Inferior parietal cortex (tissue), 1 donor: ENCODE measurements around the gene KCNQ1OT1.

Experiments
- DNase-seq: peaks from one replicate; pipeline ENCODE4 v3.0.0-alpha.2; 2016; ENCODE audit errors: extremely low spot score

KCNQ1OT1 gene

DNA sequence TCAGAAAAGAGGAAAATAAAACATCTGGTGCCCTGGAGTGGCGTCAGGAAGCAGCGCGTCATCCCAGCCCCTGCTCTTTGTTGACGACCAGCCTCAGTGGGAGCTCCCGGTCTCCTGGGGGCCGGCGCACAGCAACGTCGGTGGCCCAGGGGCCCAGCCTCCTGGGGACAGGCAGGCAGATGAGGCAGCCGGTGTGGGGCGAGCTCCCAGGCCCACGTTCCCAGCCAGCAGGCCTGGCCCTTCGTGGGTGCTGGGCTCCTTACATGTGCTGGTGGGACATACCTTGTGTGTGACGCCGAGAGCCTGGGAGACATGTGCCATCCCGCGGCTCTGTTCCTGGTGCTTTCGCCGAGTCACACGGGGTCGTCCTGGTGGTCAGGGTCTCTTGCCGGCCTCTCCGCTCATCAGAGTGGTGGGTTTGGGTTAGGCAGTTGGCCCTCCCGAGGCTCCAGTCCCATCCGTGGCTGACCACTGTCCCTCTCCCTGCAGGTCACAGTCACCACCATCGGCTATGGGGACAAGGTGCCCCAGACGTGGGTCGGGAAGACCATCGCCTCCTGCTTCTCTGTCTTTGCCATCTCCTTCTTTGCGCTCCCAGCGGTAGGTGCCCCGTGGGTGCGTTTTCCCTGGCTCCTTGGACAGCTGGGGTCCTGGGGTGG lies 116.7 kb downstream of the KCNQ1OT1 start:
- no peak for DNase-seq

DNA sequence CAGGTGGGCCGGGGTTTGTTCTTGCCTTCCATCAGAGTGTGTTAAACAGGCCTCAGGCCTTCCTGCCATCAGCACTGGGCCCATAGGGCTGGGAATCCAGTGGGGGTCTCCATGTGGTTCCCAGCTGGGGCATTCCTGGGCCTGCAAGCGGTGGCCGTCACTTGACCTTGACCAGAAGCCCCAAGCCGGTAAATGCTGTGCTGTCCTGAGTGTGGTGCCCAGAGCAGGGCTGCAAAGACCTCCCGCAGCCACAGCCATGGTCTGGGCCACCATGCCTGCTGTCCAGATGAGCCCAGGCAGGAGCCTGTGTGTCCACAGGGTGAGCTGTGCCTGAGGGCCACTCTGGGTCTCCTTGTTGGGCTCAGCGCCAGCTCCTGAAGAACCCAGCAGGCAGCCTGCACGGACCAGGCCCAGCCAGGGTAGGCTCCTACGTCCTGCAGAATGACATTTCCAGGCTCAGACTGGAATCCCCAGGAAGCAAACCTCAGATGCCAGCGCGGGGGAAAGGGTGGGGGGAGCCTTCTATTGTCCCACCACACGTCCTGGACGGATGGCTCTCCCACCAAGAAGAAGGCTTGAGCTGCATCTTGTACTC lies 117.3 kb downstream of the KCNQ1OT1 start:
- DNase-seq, result no peak

DNA sequence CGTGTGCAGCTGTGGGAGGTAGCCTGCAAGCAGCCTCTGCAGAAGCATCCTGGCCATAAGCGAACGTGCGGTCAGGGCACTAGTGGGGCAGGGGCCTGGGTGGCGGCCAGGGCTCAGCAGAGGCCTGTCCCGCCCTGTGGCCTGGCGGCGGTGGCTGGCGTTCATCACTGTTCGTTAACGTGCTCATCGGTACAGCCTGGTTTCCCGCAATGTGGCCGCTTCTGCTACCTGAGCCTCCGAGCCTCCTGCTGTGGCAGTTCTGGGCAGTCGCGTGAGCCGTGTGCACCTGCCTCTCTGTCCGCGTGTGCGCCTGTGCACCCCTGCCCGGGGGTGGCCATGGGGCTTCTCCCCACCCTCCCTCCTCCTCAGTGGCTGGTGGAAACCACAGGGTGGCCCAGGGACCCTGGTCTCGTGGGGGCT lies 117.9 kb downstream of the KCNQ1OT1 start:
- no peak for DNase-seq

DNA sequence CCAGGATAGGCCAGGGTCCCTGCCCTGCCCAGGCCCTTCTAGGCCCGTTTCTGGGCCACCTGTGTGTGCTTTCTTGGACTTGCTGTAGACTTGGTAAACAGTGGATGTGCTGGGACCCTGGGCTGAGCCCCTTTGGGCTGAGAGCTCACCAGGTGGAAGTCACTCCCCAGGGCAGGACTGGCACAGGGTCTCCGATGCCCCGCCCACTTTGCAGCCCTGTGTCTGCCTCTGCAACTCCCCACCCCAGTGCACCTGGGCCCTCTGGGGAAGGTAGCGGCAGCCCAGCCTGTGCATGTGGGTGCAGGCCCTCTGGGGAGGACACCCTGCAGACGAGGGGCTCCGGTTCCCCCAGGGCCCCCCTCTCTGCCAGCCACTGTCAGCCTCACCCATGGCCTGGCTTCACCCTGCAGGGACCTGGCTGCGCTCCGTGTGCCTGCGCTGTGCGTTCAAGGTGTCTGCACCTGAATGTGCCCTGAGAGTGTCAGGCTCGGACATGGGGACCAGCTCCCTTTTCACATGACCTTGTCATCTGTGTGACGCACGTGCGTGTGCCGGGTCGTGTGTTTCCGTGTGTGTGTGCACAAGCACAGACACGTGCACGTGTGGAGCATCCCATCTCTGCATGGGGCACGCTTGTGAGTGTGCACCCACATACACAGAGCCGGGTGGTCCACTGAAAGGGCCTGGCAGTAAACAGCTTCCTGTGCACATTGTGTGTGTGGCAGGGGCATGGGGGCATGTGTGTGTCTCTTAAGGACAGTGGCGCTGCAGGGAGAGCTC lies 118.5 kb downstream of the KCNQ1OT1 start:
- DNase-seq, result no peak

DNA sequence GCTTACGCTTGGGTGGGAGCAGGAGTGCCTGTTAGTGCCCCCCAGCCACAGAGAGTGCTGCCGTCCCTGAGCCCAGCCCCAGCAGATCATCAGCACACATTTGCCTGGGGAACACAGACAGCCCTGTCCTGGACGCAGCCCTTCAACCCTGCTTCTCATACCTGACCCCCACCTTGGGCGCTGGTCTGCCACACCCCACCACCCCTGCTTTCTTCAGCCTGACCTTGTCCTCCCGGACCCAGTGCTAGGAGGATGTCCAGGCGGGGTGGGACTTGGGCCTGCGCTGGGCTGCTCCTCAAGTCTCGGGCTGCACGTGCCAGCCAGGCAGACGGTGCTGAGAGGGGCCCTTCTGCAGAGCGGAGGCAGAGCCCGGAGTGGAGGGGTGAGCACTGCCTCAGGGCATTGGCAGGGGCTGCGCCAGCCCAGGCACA lies 119.2 kb downstream of the KCNQ1OT1 start:
- no peak for DNase-seq

DNA sequence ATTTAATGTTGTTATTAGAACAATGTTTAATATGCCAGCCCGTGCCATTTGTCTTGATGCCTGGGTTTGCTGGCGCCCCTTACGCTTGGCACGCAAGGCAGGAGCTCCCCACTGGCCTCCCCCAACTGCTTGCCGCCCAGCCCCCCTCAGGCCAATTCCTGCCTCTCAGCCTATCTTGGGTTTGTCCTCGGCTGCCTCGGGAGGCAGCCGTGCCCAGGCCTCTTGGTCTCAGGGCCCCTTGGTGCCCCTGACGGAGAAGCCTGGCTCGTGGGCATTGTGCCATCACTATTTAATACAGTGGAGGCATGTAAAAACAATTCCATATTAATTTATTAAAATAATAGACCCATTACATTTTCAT lies 119.8 kb downstream of the KCNQ1OT1 start:
- no peak for DNase-seq

DNA sequence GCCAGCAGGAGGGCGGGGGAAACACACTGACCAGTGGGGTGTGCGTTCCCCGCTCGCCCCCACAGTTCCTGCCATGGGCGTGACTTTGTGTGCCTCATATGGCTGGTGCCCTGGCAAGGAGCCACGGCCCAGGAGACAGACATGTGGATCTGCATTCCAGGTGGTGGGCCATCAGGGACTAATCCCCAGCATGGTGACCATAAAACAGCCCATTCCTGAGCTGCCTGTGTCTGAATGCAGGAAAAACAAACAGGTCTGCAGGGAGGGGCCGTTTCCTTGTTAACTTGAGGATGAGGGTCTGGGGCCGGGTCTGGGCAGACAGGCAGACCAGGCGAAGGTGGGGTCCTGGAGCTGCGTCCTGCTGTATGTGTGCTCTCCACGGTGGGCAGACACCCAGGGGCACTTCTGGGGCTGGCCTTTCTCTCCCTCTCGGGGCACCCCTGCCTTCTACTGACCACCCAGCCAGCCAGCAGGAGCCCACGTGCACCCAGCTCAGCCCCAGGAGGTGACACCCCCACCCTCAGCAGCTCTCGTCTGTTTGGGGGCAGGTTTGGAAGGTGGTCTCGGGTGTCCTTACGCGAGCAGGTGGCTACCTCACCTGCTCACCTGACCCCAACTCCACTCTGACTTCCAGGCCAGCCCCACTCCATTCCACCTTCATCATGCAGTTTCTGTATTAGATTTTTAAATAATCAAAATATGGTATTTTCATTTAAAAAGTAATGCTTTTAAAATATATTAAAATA lies 120.3 kb downstream of the KCNQ1OT1 start:
- DNase-seq, result no peak

DNA sequence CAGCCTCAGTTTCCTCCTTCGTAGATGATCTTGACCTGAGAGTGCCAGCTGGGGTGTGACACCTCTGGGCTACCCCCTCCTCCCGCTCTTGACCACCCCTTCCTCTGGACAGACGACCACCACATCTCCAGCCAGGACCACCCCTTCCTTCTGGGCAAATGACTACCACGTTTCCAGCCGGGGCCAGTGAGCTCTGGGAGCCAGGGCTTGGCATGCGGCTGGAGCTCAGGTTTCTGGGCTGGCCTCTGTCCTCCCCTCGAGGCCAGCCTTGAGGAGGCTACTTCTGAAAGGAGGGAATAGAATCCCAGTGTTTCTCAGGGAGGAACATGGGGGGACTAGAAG lies 120.9 kb downstream of the KCNQ1OT1 start:
- DNase-seq, result no peak

DNA sequence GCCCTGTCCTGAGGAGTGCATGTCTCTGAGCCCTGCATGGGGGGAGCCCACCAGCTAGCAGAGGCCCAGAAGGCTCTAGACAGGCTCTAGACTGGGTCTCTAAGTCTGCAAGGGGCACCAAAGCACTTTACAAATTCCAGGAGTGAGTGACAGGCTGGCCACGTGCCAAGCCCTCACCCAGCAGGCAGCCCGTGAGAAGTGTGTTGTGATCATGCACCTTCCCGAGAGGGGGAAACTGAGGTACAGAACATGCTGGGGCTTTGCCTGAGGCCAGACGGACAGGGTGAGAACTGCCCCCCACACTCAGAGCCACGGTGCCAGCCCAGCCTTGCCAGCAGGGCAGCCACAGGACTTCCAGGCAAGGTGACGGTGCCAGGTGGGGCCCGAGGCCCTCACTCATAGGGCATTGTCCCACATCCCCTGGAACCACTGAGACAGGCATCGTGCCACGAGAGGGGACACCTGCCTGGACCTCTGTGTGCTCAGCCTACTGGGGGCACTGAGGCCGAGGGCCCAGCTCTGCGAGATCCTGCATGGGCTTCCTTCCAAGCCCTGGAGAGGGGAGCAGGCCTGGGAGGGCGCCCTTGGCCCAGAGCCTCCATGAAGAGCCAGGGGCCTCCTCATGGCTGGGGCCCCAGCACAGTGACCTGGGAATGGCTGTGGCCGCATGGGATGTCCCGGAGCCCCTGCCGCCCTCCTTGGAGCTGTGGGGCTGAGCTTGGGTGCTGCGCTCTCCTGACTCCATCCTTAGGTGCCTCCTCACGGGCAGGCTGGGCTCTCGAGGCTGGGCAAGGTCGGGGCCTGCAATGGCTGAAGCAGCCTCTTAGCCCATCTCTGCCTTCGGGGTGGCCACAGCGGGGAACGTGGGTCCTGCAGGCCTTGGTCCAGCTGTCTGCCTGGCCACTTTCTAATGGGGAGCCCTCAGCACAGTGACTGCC lies 121.5 kb downstream of the KCNQ1OT1 start:
- DNase-seq, result no peak

DNA sequence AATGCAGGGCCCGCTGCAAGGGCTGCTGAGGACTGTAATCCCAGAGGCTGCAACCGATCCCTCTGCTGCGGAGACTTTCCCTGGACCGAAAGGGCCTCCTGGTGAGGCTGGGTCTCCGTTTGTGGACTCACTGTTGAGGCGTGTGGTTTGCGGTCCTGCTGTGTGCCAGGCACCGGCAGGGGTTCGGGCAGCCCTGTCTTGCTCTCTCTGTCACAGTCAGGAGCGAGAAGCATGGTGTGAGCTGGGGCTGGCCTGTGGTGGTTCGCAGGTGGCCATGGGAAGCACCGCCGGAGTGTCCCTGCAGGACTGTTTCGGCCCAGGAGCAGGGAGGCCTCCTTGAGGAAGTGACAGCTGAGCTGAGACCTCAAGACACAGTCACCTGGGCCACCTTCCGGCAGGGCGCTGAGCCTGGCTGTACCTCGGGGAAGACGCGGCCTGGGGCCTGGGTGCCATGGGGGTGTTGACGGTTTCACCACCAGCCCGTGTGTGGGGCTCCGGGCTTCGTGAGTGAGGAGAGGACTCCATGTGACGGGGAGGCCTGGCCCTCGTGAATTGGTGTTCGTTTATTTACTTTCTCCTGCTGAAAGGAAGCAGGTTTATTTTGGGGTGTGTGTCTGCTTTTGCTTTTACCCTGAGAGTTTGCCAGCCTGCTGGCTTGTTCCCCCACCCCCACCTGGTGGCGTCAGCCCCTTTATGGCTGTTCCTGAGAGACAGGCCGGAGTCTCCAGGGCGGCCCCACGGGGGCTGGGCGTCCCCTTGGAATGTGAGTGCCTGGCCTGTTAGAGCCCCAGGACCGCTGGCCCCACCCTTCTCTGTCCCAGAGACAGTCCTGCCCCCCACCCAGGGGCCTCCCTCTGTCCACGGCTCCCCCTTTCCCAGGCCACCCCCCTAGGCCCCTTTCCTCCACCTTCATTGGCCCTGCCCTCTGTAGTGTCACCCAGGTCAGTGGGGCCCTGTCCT lies 122.5 kb downstream of the KCNQ1OT1 start:
- DNase-seq, result no peak

DNA sequence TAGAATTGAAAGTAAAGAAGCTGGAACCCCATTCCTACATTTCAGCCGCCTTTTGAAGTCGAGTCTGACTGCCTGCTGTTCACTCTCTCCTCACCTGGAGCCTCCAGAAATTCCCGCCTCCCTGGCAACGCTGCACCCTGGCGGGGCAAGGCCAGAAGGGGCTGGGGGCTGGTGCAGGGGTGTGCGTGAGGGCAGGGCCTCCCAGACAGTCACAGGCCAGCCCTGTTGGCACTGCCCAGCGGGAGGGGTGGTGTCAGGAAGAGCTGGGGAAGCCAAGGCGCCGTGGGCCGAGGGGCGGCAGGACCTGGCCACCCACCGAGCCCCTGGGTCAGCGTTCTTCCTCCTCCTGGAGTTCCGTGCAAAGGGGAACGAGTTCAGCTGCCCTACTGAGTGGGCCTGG lies 123.2 kb downstream of the KCNQ1OT1 start:
- DNase-seq, result no peak

DNA sequence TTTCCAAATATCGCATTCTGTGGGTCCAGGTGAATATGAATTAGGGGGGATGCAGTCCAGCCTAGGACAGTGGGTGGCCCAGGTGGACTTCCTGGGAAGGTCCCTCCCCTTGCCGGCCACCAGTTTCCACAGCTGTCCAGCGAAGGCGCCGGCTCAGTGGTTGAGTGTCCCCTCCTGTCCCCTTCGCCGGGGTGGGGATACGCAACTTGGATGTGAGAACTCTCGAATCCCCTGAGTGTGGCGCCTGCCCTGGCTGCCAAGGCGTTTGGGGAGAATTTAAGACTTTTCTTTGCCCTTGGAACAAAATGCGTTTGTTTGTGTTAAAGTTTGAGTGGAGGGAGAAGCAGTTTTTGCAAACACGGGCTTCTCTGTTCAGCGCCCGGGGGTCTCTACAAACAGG lies 123.7 kb downstream of the KCNQ1OT1 start:
- no peak for DNase-seq

DNA sequence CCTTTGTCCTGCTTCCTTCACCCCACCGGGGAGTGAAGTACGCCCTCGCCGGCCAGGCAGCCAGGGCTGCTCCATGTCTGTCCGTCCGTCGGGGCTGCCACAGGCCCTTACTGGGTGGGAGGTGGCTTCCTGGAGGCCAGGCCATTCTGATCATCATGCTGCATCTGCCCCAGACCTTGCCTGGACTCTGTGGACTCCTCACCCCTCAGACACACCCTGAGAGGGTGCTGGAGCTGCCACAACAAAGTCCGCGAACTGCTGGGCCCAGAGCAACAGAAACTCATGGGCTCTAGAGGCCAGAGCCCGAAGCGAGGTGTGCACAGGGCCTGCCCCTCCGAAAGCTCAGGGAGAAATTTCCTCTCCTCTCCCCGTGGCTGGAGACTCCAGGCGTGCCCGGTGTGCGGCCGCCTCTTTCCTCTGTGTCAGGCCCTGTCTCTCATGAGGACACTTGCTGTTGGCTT lies 124.2 kb downstream of the KCNQ1OT1 start:
- DNase-seq, result no peak

DNA sequence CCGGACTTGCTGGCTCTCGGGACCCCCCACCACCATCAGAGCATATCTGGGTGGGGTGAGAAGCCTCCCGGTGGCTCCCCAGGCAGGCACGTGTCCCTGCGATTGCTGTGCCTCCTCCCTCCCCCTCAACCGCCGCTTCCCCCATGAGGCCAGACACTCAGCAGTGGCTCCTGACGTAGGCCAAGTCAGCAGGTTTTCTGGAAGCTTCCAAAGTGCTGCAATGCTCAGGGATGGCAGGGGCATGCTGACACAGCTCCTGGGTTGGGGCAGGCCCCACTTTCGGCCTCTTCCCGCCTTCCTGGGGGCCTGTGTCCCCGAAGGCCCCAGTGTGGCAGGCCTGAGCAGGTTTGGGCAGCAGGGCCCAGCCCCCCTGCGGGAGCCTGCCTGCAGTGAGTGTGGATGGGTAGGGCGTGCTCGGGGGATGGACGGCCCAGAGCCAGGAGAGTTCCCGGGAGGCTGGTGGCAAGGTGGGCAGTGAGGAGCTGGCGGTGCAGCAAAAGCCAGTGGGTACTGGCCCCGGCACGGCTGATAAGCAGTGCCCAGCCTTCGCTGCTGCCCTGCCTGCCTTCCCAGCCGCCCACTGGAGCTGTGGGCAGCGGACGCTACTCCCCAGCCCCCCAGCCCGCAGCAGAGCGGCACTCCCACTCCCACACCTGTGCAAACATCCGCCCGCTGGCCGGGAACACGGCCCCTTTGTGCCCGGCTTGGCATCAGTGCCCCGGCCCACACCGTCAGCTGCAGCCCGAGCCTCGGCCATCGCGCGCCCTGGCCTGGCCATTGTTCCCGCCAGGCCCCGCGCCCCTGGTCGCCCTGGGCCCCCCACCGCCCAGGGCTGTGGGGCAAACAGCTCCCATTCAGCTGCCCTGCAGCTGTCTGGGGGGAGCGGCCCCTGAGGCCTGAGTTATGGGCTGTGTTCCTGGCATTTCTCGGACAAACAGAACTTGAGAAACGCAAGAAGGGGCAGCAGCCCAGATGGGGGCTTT lies 125.0 kb downstream of the KCNQ1OT1 start:
- peak; percentile 5 for DNase-seq

DNA sequence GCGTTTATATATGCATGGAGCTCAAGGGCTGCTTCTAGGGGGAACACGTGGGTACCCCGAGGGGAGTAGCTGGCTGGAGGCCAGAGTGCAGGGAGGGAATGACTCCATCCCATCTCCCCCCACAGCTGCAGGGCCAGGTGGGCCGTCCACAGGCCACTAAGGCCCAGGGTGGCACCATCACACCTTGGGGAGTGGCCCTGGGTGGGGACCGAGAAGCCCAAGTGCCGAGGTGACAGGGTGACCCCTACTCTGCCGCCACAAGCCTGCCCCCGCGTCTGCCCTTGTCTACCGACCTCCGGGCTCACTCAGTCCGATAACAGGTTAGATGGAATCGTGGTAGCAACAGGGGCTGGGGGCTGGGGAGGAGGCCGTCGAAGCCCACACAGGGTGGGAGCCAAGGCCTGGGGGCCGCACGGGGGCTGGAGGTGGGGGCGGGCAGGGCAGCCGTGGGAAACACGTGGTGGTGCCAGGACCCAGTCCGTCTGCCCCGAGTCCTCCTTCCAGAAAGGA lies 125.7 kb downstream of the KCNQ1OT1 start:
- no peak for DNase-seq

DNA sequence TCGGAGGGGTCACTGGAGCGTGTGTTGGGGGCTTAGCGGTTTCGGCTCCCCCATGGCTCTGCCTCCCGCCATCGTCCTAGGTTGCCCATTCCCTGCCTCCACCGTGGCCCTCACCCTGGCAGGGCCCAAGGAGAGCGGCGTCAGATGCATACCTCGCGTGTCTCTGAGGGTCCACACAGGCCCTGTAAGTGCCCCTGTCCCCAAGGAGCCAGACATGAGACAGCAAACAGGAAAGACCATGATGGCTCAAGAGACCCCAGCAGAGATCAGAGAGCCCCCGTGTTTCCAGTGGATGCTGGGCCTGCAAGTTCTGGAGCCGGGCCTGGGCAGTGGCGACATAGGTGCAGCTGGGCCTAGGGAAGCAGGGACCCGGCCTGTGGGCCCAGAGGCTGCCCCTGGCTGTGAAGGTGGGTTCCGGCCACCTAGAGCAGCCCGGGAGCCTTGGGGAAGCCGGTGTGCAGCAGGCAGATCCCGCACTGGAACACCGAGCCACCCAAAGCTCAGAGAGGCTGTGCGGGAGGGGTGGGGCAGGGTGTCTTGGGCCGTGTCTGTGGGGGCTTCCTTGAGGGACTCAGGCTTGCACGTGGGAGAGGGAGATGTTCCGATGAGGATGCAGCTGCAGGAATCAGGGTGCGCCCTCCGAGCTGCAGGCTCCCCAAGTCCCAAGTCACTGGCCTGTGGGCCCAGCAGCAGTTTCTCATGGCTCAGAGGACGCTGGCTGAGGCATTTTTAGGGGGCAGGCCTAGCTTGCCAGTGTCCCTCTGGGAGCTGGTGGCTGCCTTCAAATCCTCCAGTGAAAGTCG lies 126.4 kb downstream of the KCNQ1OT1 start:
- no peak for DNase-seq

DNA sequence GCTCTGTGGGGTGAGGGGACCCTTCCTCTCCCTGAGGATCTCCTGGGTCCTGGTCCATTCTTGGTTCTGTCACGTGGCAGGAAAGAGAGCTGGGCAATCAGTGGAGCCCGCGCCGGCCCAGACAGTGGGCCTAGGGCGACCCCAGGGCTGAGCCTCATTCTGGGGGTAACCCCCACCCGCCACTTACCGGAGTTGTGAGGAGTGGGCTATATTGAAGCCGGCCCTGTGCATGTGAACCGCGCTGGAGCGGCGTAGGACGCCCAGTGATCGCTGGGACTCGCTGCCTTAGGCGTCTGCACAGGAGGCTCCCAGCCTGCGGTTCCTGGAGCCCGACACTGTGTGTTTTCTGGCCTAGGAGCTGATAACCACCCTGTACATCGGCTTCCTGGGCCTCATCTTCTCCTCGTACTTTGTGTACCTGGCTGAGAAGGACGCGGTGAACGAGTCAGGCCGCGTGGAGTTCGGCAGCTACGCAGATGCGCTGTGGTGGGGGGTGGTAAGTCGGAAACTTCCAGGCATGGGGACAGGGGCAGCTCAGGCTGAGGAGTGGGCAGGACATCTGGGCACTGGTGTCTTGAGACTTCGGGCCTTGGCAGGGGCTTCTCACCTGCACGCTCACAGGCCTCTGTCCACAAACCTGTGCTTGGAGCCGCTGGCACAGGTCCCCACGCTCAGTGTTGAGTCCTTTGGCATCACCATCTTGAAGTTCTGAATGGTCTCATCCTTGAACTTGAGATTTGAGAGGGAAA lies 127.1 kb downstream of the KCNQ1OT1 start:
- DNase-seq, result no peak
